SK-N-SH treated with all-trans-retinoic acid at 6 μM for 48 hours (cell line): ENCODE results near the gene PDIK1L.

Source experiments
- ATAC-seq: fragments of 200-7000 bp; cut with Tn5 transposase; 3 replicates; pipeline ENCODE4 v1.9.1; 2020; ENCODE audit warnings: mild to moderate bottlenecking, moderate library complexity
- ARNTL ChIP-seq: fragments of 450-650 bp; formaldehyde crosslinking; IDR thresholded peaks from 2 replicates; pipeline ENCODE4 v1.5.0; 2020; ENCODE audit warnings: low read depth, mild to moderate bottlenecking, moderate library complexity, borderline replicate concordance
- BACH2 ChIP-seq: fragments of 250-450 bp; sonication (Bioruptor Pico); IDR thresholded peaks from 2 replicates; pipeline ENCODE4 v1.9.0; 2021; ENCODE audit warnings: mild to moderate bottlenecking, borderline replicate concordance
- CSDC2 ChIP-seq: fragments of 250-450 bp; sonication (Bioruptor Pico); IDR thresholded peaks from 2 replicates; pipeline ENCODE4 v1.5.0; 2020; ENCODE audit warnings: mild to moderate bottlenecking, moderate library complexity
- ESRRG ChIP-seq: fragments of 250-450 bp; sonication (Bioruptor Pico); IDR thresholded peaks from 2 replicates; pipeline ENCODE4 v1.6.1; 2021; ENCODE audit warnings: mild to moderate bottlenecking
- GLIS3 ChIP-seq: fragments of 250-450 bp; sonication (Bioruptor Pico); IDR thresholded peaks from 2 replicates; pipeline ENCODE4 v1.5.0; 2020; ENCODE audit warnings: mild to moderate bottlenecking, moderate library complexity
- ISL1 ChIP-seq: fragments of 250-450 bp; sonication (Bioruptor Pico); IDR thresholded peaks from 2 replicates; pipeline ENCODE4 v2.1.2; 2022; ENCODE audit warnings: mild to moderate bottlenecking, moderate library complexity
- OSR1 ChIP-seq: fragments of 250-450 bp; sonication (Bioruptor Pico); IDR thresholded peaks from 2 replicates; pipeline ENCODE4 v1.8.0; 2022; ENCODE audit warnings: moderate library complexity, mild to moderate bottlenecking, inconsistent platforms
- PPARA ChIP-seq: fragments of 250-450 bp; sonication (Bioruptor Pico); IDR thresholded peaks from 2 replicates; pipeline ENCODE4 v1.5.0; 2020; ENCODE audit warnings: mild to moderate bottlenecking, borderline replicate concordance
- RARB ChIP-seq: fragments of 250-450 bp; sonication (Bioruptor Pico); IDR thresholded peaks from 2 replicates; pipeline ENCODE4 v1.8.0; 2021; ENCODE audit warnings: mild to moderate bottlenecking, moderate library complexity
- SNAI2 ChIP-seq: fragments of 250-450 bp; sonication (Bioruptor Pico); IDR thresholded peaks from 2 replicates; pipeline ENCODE4 v1.5.0; 2020; ENCODE audit warnings: mild to moderate bottlenecking, moderate library complexity
- TCF4 ChIP-seq: fragments of 250-450 bp; sonication (Bioruptor Pico); IDR thresholded peaks from 2 replicates; pipeline ENCODE4 v1.8.0; 2021; ENCODE audit warnings: mild to moderate bottlenecking, moderate library complexity, borderline replicate concordance
- TOX ChIP-seq: fragments of 250-450 bp; sonication (Bioruptor Pico); IDR thresholded peaks from 2 replicates; pipeline ENCODE4 v1.8.0; 2021; ENCODE audit warnings: mild to moderate bottlenecking, moderate library complexity, borderline replicate concordance
- ZC3H10 ChIP-seq: fragments of 250-450 bp; sonication (Bioruptor Pico); IDR thresholded peaks from 2 replicates; pipeline ENCODE4 v1.5.1; 2021; ENCODE audit warnings: mild to moderate bottlenecking, moderate library complexity
- ZFP3 ChIP-seq: fragments of 250-450 bp; sonication (Bioruptor Pico); IDR thresholded peaks from 2 replicates; pipeline ENCODE4 v1.5.0; 2020; ENCODE audit warnings: mild to moderate bottlenecking, moderate library complexity
- ZFP30 ChIP-seq: fragments of 450-650 bp; formaldehyde crosslinking; IDR thresholded peaks from 2 replicates; pipeline ENCODE4 v1.5.0; 2022; ENCODE audit warnings: mild to moderate bottlenecking, moderate library complexity
- ZNF565 ChIP-seq: fragments of 450-650 bp; formaldehyde crosslinking; conservative IDR thresholded peaks from 2 replicates; pipeline ENCODE4 v1.5.0; 2020; ENCODE audit warnings: low read depth, mild to moderate bottlenecking, moderate library complexity
- ZNF70 ChIP-seq: fragments of 450-650 bp; formaldehyde crosslinking; IDR thresholded peaks from 2 replicates; pipeline ENCODE4 v1.5.0; 2020; ENCODE audit warnings: mild to moderate bottlenecking, moderate library complexity
- ZNF8 ChIP-seq: fragments of 450-650 bp; formaldehyde crosslinking; IDR thresholded peaks from 2 replicates; pipeline ENCODE4 v1.5.0; 2020; ENCODE audit warnings: mild to moderate bottlenecking, moderate library complexity
- TF ChIP-seq, protein P1 (sequence below): fragments of 250-450 bp; sonication (Bioruptor Pico); IDR thresholded peaks from 2 replicates; pipeline ENCODE4 v1.8.0; 2021; ENCODE audit warnings: low read depth, mild to moderate bottlenecking, moderate library complexity, borderline replicate concordance
- TF ChIP-seq, protein P2 (sequence below): fragments of 250-450 bp; sonication (Bioruptor Pico); IDR thresholded peaks from 2 replicates; pipeline ENCODE4 v1.8.0; 2020; ENCODE audit warnings: mild to moderate bottlenecking, moderate library complexity, borderline replicate concordance
- TF ChIP-seq, protein P3 (sequence below): fragments of 250-450 bp; sonication (Bioruptor Pico); IDR thresholded peaks from 2 replicates; pipeline ENCODE4 v1.5.0; 2020; ENCODE audit warnings: mild to moderate bottlenecking, moderate library complexity
- TF ChIP-seq, protein P4 (sequence below): fragments of 250-450 bp; sonication (Bioruptor Pico); IDR thresholded peaks from 2 replicates; pipeline ENCODE4 v1.5.1; 2020; ENCODE audit warnings: low read depth, mild to moderate bottlenecking, moderate library complexity

PDIK1L gene

DNA sequence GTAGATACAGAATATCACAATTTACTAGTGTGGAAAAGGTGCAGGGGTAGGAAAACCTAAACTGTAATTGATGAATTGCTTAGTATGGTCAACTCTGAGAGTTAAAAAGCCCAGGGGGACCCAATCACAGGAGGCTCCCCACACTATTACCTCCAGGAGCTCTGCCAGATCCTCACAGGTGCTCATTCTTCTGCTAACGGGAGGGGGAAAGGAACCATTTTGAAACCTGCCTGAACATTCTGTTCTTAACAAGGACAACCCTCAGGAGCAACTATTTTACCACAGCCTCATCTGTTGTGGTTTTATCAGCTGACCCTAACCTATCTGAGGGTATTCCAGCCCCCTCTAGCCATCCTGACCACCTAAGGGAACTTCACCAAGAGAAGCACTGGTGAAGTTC, 19.1 kb downstream of the PDIK1L start:
- no peak for ATAC-seq

DNA sequence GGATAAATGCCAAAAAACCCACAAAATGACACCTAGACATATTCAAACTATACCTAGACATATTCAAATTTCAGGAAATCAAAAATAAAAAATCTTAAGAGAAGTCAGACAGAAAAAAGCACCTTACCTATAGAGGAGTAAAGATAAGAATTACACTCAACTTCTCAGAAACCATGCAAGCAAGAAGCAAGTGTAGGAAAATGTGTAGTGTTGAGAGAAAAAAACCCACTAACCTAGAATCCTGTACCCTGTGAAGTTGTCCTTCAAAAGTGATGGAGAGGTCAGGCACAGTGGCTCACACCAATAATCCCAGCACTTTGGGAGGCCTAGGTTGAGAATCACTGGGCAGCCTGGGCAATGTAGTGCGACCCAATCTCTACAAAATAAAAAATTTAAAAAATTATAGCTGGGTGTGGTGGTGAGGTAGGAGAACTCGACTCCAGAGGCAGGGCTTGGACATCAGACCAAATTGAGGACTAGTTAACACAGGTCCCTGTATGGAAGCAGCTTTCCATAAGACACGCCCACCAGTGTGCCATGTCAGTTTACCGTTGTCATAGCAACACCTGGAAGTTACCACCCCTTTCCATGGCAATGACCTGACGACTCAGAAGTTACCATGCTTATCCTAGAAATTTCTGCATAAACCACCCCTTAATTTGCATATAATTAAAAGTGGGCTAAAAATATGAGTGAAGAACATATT, 20.7 kb downstream of the PDIK1L start:
- TF ChIP-seq, protein P1, sequence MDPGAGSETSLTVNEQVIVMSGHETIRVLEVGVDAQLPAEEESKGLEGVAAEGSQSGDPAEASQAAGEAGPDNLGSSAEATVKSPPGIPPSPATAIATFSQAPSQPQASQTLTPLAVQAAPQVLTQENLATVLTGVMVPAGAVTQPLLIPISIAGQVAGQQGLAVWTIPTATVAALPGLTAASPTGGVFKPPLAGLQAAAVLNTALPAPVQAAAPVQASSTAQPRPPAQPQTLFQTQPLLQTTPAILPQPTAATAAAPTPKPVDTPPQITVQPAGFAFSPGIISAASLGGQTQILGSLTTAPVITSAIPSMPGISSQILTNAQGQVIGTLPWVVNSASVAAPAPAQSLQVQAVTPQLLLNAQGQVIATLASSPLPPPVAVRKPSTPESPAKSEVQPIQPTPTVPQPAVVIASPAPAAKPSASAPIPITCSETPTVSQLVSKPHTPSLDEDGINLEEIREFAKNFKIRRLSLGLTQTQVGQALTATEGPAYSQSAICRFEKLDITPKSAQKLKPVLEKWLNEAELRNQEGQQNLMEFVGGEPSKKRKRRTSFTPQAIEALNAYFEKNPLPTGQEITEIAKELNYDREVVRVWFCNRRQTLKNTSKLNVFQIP (CRISPR knock-in tag) = no peak
- ATAC-seq = no peak

More for the DNA sequence above, 19.1 kb downstream of the PDIK1L start:
- no peak for TF ChIP-seq ISL1 (CRISPR knock-in tag)
- TF ChIP-seq SNAI2 (CRISPR knock-in tag) = no peak
- TF ChIP-seq OSR1 (CRISPR knock-in tag) = no peak
- no peak for TF ChIP-seq ZC3H10 (CRISPR knock-in tag)
- no peak for TF ChIP-seq CSDC2
- TF ChIP-seq ZNF565 = no peak
- TF ChIP-seq PPARA (CRISPR knock-in tag) = no peak
- no peak for TF ChIP-seq ARNTL (CRISPR knock-in tag)
- TF ChIP-seq RARB (CRISPR knock-in tag) = no peak
- TF ChIP-seq TOX (CRISPR knock-in tag) = no peak
- TF ChIP-seq, protein P1 (CRISPR knock-in tag) = no peak
- TF ChIP-seq TCF4 = no peak
- no peak for TF ChIP-seq ZFP30
- no peak for TF ChIP-seq BACH2 (CRISPR knock-in tag)
- TF ChIP-seq, protein P2, sequence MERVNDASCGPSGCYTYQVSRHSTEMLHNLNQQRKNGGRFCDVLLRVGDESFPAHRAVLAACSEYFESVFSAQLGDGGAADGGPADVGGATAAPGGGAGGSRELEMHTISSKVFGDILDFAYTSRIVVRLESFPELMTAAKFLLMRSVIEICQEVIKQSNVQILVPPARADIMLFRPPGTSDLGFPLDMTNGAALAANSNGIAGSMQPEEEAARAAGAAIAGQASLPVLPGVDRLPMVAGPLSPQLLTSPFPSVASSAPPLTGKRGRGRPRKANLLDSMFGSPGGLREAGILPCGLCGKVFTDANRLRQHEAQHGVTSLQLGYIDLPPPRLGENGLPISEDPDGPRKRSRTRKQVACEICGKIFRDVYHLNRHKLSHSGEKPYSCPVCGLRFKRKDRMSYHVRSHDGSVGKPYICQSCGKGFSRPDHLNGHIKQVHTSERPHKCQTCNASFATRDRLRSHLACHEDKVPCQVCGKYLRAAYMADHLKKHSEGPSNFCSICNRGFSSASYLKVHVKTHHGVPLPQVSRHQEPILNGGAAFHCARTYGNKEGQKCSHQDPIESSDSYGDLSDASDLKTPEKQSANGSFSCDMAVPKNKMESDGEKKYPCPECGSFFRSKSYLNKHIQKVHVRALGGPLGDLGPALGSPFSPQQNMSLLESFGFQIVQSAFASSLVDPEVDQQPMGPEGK (CRISPR knock-in tag) = no peak
- TF ChIP-seq ZNF70 (CRISPR knock-in tag) = no peak
- no peak for TF ChIP-seq GLIS3

DNA sequence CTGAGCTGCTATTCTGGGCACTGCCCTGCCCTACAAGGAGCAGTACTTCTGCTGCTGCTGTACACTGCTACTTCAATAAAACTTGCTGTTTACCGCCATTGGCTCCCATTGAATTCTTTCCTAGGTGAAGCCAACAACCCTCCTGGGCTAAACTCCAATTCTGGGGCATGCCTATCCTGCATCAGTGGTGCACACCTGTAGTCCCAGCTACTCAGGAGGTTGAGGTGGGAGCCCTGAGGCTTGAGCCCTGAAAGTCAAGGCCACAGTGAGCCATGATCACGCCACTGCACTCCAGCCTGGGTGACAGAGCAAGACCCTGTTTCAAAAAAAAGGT, 21.2 kb downstream of the PDIK1L start:
- no peak for ATAC-seq

More for the DNA sequence above, 21.2 kb downstream of the PDIK1L start:
- TF ChIP-seq CSDC2 (no peak), ZNF8 (no peak), ESRRG (CRISPR knock-in tag) (no peak), TCF4 (no peak), TOX (CRISPR knock-in tag) (no peak), RARB (CRISPR knock-in tag) (no peak), ZFP30 (no peak), ZFP3 (CRISPR knock-in tag) (no peak), GLIS3 (no peak), ZC3H10 (CRISPR knock-in tag) (no peak), OSR1 (CRISPR knock-in tag) (no peak), ZNF565 (no peak), SNAI2 (CRISPR knock-in tag) (no peak), ISL1 (CRISPR knock-in tag) (no peak), ZNF70 (CRISPR knock-in tag) (no peak), BACH2 (CRISPR knock-in tag) (no peak)
- TF ChIP-seq, protein P2 (CRISPR knock-in tag) = no peak
- TF ChIP-seq, protein P3, sequence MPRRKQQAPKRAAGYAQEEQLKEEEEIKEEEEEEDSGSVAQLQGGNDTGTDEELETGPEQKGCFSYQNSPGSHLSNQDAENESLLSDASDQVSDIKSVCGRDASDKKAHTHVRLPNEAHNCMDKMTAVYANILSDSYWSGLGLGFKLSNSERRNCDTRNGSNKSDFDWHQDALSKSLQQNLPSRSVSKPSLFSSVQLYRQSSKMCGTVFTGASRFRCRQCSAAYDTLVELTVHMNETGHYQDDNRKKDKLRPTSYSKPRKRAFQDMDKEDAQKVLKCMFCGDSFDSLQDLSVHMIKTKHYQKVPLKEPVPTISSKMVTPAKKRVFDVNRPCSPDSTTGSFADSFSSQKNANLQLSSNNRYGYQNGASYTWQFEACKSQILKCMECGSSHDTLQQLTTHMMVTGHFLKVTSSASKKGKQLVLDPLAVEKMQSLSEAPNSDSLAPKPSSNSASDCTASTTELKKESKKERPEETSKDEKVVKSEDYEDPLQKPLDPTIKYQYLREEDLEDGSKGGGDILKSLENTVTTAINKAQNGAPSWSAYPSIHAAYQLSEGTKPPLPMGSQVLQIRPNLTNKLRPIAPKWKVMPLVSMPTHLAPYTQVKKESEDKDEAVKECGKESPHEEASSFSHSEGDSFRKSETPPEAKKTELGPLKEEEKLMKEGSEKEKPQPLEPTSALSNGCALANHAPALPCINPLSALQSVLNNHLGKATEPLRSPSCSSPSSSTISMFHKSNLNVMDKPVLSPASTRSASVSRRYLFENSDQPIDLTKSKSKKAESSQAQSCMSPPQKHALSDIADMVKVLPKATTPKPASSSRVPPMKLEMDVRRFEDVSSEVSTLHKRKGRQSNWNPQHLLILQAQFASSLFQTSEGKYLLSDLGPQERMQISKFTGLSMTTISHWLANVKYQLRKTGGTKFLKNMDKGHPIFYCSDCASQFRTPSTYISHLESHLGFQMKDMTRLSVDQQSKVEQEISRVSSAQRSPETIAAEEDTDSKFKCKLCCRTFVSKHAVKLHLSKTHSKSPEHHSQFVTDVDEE (CRISPR knock-in tag) = no peak
- TF ChIP-seq, protein P4, sequence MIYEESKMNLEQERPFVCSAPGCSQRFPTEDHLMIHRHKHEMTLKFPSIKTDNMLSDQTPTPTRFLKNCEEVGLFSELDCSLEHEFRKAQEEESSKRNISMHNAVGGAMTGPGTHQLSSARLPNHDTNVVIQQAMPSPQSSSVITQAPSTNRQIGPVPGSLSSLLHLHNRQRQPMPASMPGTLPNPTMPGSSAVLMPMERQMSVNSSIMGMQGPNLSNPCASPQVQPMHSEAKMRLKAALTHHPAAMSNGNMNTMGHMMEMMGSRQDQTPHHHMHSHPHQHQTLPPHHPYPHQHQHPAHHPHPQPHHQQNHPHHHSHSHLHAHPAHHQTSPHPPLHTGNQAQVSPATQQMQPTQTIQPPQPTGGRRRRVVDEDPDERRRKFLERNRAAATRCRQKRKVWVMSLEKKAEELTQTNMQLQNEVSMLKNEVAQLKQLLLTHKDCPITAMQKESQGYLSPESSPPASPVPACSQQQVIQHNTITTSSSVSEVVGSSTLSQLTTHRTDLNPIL (CRISPR knock-in tag) = no peak
